ENCODE data around the gene SERINC2.

Gene SERINC2

DNA sequence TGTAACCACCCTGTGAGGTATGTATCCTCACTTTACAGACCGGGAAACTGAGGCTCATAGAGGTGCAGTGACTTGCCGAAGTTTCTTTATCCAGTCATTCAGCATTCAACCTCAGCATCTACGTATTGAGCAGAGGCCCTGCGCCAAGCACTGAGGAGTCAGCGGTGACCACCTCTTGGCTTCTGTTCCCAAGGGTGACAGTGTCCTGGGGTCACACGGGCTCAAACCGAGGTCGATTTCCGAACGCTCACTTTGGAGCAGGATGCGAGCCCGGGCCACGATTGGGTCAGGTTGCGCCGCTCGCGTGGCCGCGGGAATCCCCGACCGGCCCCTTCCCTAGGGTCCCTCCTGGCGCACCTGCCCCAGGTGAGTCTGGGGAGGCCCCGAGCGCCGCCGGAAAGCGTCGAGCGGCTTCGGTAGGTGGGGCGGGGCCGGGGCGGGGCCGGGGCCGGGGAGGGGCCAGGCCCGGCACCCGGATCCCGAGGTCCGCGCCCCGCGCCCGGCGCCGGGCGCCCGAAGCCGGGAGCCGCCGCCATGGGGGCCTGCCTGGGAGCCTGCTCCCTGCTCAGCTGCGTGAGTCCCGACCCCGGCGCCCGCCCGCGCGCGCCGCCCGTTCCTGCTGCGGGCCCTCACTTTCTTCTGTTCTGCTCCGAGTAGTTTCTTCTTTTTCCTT lies at the start of gene SERINC2:
TSS of gene SERINC2 (plus strand) at position 482 of the 673 bp plus-strand sequence. CDS start at position 535, 53 bp downstream.
- peak in 1 of 2 donors; percentile 26 for DNase-seq (ENCODE audit: low read depth in 2 of 2)

DNA sequence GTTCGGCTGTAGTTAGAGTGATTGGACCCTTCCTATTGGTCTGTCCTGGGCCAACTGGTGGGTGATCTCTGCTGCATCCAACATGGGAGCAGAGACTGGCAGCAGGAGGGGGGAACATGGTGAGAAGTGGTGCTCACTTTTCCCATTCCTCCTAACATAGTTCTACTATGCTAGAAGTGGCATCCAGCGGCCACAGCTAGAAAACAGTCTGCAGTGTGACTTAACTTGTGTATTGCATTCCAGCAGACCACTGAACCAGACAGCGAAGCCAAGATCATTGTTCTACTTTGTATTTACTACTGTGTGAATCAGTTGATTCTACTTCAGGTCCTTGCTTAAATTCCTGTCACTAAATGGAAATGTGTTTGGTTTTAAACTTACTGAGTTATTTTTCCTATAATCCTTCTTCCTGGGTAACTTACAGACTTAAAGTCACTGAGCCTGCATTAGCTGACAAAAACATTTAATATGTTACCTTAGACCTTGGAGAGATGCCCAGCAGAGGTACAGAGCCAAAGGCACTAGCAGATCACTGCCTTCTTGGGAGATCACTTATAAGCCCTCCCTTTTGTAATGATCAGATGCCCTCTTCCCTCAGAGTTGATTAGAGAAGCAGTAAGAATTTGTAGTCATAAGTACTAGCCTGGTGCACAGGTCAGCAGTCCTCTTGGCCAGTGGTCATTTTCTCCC lies 48.3 kb upstream of the SERINC2 start:
- no peak for DNase-seq (ENCODE audit: low read depth in 2 of 2)

DNA sequence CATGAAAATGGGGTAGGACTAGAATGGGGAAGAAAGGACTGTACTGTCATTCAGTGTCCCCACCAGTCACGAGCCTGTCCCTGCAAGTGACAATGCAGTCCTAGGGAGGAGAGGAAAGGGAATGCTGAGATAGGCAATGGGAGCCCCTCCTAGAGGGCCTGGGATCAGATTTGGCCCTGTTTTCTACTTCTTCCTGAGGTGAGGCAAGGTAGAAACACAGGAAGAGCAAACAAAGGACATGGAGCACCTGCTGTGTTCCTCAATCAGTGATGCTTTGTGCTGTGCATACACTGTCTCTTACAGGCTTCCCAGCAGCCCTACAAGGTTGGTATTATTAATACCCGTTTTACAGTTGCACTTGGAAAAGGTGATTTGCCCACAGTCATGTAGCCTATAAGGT lies 46.2 kb upstream of the SERINC2 start:
- DNase-seq (ENCODE audit: low read depth in 2 of 2) = no peak

DNA sequence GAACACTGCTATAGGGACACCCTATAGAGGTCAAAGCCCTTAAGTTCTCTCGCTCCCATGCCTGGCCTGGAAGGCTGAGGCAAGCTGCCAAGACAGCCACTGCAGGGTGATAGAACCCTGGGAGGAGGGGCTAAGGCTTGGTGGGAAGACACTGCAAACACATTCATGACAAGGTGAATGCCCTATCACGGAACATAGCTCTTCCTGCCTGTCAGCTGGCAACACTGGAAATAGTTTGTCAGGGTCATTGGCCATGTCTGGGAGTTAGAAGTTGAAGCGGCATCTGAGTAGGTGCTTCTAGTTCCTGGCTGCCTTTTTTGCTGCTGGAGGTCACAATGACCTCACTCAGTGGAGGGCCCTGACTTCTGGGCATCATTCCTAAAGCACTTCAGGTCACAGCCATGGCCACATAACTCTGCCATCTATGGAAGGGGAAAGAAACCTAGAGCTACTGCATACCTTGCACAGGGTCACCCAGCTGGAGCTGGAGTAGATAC lies 44.4 kb upstream of the SERINC2 start:
- DNase-seq (ENCODE audit: low read depth in 2 of 2) = no peak

DNA sequence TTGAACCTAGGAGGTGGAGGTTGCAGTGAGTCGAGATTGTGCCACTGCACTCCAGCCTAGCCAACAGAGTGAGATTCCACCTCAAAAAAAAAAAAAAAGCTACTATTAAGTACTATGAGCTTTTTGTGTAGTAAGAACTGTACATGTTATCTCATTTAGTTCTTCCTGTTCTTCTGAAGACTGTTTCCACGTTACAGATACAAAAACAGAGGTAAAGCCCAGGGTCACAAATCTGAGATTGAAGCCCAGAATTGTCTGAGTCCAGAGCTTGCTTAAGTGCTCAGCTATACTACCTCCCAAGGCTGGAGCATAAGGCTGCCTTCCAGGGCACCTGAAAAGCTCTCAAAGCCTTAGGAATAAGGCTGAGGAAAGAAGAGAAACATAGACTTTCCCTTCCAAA lies 43.0 kb upstream of the SERINC2 start:
- no peak for DNase-seq (ENCODE audit: low read depth in 2 of 2)

DNA sequence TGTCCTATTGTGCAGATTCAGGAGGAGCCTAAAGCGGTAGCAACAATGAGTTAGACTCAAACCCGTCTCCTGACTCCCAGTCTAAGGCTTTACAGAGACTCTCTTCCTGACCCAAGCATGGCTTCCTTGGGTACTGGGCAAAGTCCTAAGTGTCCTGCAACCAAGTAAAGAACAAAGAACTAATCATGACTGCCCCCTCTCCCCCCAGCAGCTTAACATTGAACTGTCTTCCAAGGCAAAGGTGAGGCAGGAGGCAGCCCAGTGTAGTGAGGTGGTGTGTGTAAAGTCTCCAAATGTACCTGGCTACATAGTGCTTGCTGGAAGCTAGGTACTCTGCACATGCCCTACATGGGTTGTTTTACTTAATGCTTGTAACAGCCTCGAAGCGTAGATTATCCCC lies 42.4 kb upstream of the SERINC2 start:
- no peak for DNase-seq (ENCODE audit: low read depth in 2 of 2)

DNA sequence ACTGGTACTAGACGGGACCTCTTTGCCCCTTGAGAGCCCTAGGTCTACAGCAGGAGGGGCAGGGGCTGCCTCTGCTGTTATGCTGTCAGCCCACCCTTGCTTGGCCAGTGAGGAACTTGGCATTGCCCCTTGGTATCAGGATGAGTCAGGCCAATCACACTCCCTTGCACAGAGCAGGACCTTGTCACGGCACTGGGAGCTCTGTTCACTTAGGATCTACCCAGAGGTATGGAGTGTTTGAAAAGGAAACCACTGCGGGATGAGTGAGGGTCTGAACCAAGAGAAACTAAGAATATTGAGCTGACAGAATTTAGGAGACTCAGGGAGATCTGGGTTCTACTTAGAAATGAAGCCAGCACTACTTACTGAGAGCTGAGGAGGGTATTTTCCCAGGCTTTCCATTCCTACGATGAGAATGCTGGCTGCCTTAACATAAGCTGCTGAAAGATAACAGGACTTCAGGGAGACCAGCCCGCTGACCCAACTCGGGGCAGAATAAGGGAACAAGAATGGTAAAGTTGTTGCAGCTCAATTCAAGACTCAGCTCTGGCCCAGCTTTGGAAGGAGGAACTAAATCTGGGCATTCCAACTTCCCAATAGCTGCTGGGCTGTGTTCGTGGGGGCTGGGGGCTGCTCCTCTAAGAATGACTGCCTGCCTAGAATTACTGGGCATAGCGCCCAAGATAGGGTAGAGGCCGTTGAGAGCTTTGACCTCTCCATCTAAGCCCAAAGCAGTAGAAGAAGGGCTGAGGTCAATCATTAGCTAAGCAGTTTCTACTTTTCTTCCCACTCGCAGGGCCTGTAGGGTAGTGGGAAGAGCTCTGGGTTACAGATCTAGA lies 41.7 kb upstream of the SERINC2 start:
- DNase-seq (ENCODE audit: low read depth in 2 of 2) = no peak

DNA sequence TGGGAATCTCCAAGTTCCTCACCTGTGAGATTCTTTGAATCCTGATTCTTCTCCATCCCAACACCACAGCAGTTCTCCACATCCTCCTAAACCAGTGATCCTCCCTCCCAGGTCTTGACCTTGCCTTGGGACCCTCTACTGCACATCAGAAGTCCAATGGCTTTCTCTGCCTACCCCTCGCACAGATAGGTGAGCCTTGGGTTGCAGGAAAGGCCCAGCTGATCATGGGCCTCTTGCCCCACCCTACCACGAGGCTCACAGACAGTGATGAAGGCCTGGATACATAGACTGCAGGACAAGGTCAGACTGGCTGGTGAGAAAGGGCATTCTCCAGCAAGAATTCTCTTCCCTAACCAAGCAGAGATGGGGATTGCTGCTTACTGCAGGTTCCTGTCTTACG lies 41.0 kb upstream of the SERINC2 start:
- no peak for DNase-seq (ENCODE audit: low read depth in 2 of 2)

DNA sequence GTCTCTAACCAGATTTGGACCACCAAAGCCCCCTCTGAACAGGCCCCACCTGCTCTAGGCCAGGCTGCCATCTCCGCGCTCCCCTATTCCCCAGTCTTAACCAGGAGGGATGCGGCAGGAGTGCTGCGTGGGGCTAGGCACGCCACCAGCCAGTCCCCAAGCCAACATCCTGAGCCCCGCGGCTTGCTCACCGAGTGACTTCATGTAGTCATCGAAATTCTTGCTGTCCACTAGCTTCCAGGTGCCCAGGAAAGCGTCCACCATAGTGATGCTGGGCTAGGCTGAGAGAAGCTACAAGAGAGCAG lies 40.3 kb upstream of the SERINC2 start:
- no peak for DNase-seq (ENCODE audit: low read depth in 2 of 2)

DNA sequence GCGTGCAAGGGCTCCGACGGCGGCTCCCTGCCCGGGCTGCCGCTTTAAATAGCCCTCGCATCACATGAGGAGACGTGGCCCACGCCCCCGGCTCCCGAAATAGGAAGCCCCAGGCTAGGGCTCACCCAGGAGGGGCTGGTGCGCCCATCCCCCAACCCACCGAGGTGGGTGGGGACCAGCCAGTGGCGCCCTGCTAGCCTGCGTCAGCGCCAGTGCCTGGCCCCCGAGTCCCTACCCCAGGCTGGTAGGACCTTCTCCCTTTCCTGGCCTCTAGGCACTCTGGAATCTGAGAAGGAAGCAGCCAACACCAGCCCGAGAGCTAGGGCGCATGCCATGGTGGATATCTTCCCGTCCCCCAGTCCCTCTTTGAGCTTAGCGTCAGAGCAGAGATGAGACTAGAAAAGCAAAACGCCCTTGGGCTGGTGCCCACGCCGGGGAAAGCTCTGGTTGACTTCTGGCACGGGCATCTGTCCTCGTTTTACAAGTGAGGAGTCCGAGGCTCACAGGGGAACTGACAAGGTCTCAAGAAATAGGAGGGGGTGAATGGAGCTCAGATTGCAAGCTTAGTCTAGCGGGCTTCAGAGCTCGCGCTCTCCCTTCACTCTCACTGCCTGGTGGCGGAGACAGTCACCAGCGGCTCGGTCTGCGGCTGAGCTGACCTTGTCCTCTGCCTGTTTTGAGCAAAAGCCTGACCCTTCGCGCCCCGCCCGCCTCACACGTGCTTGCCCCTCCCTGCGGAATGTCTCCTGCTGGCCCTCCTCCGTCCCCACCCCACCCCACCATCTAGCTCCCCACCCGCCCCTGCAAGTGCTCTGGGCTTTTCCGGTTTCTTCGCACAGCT lies 39.7 kb upstream of the SERINC2 start, which contains the start of gene FABP3:
TSS of gene FABP3 (minus strand) at position 21 of the 841 bp plus-strand sequence. CDS start 62 bp downstream, outside the sequence.
- DNase-seq (ENCODE audit: low read depth in 2 of 2) = no peak

DNA sequence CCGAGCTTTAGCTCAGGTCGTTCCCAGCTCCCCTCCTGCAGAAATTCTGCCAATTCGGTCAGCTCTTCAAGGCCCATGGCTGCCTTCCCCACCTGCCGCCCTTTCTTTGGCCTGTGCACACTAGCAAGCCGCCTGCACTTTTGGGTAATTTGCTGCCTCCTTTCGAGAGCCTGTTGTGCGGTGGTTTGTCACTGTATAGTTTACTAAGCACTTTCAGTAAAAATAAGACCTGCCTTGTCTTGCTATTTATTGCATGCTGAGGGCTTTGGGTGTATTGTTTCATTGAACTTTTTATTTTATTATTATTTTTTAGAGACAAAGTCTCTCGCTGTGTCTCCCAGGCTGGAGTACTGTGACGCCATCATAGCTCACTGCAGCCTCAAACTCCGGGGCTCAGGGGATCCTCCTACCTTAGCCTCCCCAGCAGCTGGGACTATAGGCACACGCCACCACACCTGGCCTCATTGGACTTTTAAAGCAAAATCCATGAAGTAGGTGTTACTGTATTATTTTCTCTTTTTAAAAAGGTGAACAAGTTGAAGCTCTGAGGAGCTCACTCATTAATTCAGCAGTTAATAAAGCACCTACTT lies 39.0 kb upstream of the SERINC2 start:
- no peak for DNase-seq (ENCODE audit: low read depth in 2 of 2)

DNA sequence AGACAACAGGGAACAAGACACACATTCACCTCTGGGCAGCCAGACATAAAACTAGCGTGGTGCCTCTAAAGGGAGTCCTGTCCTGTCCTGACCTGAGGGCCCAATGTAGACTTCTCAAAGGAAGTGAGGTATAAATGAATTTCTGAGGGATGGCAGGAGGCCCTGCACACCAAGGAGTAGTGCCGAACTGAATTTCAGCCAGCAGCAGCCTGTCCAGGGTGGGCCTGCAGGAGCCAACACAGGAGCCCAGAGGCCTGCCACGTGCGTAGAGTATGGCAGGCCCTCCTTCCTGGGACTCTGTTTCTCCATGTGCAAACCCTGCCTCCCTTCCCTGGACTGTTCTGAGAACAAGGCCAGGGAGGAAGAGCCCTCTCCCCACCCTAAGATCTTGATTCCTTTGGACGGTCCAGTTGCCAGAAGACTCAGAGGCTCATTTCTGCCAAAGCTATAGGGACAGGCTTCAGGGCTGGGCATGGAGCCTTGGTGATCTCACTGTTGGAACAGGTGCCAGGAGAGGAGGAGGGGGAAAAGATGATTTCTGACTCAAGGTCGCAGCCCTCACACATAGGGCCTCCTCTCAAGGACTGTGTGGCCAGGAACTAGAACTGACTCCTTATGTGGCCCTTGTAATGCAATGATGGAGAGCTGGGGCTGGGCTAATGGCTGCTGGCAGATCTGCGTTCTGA lies 38.4 kb upstream of the SERINC2 start:
- no peak for DNase-seq (ENCODE audit: low read depth in 2 of 2)

DNA sequence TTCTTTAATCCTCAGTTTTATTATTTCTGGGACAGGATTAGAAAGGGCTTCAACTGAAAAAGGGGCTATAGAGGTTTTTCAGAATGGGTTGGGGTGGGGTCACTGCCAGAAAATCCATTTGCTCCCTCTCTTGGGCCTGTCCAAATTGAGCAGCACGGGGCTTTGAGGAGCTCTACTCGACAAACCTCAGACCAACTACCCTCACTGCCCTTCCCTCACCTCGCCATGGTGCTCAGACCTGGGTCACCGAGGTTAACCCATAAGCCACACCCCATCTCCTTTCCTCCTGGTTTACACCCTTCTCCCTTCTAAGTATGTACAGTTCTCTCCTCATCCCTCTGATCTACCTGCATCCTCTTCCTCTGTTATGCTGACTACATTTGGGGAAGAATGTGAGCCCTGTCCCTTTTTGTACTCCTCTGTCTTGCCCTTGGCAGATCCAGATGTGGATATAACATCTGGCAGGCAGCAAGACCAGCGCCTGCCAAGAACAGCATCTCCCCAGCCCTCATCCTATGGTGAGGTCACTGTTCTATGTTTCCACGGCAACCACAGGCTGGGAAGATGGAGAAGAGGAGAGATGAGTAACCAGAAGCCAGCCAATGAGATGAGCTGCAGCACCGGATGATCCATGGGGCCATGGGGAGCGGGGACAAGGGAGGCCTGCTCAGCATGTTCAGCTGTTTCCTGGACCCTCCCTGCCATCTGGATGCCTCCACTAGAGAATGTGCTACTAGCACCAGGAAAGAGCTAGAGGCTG lies 36.5 kb upstream of the SERINC2 start:
- no peak for DNase-seq (ENCODE audit: low read depth in 2 of 2)

DNA sequence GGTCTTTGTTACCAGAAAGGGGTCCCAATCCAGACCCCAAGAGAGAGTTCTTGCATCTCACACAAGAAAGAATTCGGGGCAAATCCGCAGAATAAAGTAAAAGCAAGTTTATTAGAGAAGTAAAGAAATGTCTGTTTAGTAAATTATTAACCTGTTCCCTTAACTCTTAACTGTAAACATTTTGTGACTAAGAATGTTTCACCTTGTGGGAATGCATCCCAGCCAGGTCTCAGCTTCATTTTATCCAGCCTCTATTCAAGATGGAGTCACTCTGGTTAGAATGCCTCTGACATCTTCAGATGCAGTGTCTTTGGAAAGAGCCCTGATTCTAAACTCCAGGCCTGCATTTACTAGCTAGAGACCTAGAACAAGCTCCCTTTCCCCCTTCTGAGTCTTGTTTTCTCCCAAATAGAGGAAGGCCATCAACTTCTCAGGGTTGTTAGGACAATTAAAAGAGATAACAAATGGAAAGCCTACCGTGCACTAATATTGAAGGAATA lies 35.6 kb upstream of the SERINC2 start:
- no peak for DNase-seq (ENCODE audit: low read depth in 2 of 2)

DNA sequence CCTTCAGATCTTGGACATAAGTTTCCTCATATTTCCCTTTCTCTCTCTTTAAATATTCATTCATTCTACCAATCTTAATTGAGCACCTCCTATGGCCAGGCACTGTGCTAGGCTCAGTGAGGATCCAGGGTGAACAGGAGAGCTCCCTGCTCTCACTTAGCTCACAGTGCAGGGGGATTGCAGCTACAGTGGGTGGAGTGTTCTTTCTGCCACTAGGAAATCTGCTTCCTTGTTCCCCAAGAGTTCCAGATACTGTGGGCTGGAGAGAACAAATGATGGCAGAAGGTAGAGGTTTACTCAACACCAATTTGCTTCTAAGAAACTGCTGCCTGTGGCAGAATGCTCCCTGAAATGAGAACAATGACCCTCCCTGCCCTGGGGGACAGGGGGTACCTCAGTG lies 35.0 kb upstream of the SERINC2 start:
- no peak for DNase-seq (ENCODE audit: low read depth in 2 of 2)

DNA sequence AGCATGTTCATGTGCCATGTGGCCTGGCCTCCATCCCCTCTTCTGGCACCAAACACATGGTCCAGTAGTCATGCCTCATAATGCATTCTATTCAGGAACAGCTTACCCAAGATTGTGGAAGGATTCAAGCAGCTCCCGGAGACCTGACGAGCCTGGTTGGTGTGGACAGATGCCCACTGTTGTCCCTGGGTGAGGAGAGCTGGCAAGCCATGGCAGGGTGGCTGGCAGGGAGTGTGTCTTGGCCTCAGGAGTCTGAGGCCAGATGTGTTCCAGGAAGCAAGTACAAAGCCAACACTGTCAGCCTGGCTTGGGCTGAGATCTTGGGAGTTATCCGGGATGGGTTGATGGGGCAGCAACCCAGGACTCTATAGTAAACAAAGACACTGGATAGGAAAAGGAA lies 32.8 kb upstream of the SERINC2 start:
- DNase-seq (ENCODE audit: low read depth in 2 of 2) = no peak

DNA sequence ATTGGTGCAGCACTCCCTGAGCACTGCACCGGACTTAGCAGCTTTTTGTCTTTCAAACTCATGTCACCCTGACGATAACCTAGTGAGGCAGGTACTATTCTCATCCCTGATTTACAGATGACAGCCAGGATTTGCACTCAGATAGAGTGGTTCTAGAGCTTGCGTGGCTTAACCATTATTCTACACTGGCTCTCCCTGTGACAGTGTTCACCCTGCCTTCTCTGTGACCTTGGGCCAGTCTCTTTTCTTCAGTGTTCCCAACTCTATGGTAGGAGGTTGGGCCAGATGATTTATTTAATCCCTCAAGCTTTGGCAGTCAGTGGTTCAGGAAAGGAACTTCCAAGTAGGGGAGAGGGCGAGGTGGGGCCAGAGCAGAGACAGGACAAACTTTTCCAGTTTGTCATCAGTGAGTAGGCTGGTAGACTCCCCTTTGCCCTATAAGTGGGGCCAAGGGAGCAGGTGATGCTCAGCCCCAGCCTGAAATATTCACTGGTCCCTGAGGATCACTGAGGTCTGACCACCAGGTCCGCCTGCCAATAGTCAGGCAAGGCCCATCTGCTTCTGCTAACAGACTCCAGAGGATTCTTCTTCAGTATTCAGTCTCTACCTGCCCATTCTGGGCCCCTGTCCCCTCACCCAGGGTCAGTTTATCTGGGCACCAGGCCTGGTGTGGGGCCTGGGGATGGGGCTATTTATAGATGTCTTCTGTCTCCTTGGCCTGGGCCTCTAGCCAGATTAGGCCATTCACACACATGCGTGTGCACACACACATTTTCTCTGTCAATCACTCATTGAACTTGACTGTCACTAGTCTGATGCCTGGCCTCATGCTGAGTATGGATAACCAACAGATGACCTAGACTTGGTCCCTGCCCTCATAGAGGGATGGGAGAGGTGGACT lies 31.4 kb upstream of the SERINC2 start:
- no peak for DNase-seq (ENCODE audit: low read depth in 2 of 2)

DNA sequence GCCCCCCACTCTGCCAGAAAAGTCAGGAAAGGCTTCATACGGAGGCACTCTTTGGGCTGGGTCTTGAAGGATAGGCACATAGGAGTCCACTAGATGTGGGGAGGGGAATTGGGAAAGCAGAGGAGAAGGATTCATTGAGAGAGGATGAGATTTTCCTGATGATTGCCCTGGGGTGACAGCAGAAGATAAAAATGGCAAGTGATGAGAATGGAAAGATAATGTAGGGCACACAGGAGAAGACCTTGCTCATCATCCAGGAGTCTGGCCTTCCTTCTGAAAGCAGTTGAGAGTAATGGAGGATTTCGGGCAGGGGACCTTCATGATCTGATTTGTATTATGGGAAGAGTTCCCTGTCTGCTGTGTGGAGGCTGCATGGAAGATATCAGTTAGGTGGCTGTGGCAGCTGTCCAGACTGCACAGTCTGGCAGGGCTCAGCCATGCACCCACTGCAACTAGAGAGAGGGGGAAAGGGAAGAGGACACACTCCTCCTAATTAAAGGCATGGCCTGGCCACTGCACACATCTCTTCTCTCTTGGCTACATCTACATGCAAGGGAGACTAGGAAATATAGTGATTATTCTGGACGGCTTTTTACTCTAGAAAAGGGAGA lies 30.5 kb upstream of the SERINC2 start:
- no peak for DNase-seq (ENCODE audit: low read depth in 2 of 2)

All from stimulated activated CD4-positive, alpha-beta T cell treated with anti-CD3 and anti-CD28 coated beads, Interleukin-1b, Interleukin-23, amount 100 ng/mL, for 4 hours (primary cell).